GM21723 (cell line): ENCODE data around the gene ITGA11.

Source experiments
- ATAC-seq: cut with Tn5 transposase; IDR thresholded peaks from one replicate; pipeline ENCODE4 v1.9.1; 2021; ENCODE audit warnings: mild to moderate bottlenecking, moderate library complexity; ENCODE audit not compliant: unreplicated experiment

The ITGA11 gene

GRCh38 chr15:68431792-68432401 lies at the start of gene ITGA11:
ITGA11 (minus strand) TSS chr15:68432163; CDS start chr15:68432066, 97 bp downstream.
- ATAC-seq: no peak

- ATAC-seq: no peak
Observed at GRCh38 chr15:68481321-68481720, 49.4 kb upstream of the ITGA11 start.

GRCh38 chr15:68480296-68480695 lies 48.3 kb upstream of the ITGA11 start:
- ATAC-seq: no peak

GRCh38 chr15:68479870-68480269 lies 47.9 kb upstream of the ITGA11 start:
- ATAC-seq: no peak

GRCh38 chr15:68479406-68479805 lies 47.4 kb upstream of the ITGA11 start:
- ATAC-seq: no peak

- no peak for ATAC-seq
Observed at GRCh38 chr15:68478853-68479252, 46.9 kb upstream of the ITGA11 start.

GRCh38 chr15:68475449-68475848 lies 43.5 kb upstream of the ITGA11 start:
- no peak for ATAC-seq

- no peak for ATAC-seq
Observed at GRCh38 chr15:68471541-68471940, 39.6 kb upstream of the ITGA11 start.

- no peak for ATAC-seq
Observed at GRCh38 chr15:68470976-68471375, 39.0 kb upstream of the ITGA11 start.

- no peak for ATAC-seq
Observed at GRCh38 chr15:68470049-68470742, 38.2 kb upstream of the ITGA11 start.

- no peak for ATAC-seq
Observed at GRCh38 chr15:68469162-68470048, 37.4 kb upstream of the ITGA11 start.

GRCh38 chr15:68466876-68467275 lies 34.9 kb upstream of the ITGA11 start:
- no peak for ATAC-seq

- no peak for ATAC-seq
Observed at GRCh38 chr15:68465861-68466560, 34.0 kb upstream of the ITGA11 start.

GRCh38 chr15:68464448-68465090 lies 32.6 kb upstream of the ITGA11 start:
- no peak for ATAC-seq

GRCh38 chr15:68463996-68464395 lies 32.0 kb upstream of the ITGA11 start:
- ATAC-seq: no peak

GRCh38 chr15:68463444-68463843 lies 31.5 kb upstream of the ITGA11 start:
- ATAC-seq: no peak

- ATAC-seq: no peak
Observed at GRCh38 chr15:68460166-68460565, 28.2 kb upstream of the ITGA11 start.

- ATAC-seq: no peak
Observed at GRCh38 chr15:68450192-68450591, 18.2 kb upstream of the ITGA11 start.

- no peak for ATAC-seq
Observed at GRCh38 chr15:68449389-68449788, 17.4 kb upstream of the ITGA11 start.

- no peak for ATAC-seq
Observed at GRCh38 chr15:68447976-68448755, 16.2 kb upstream of the ITGA11 start.
